ENCODE results near the gene FRRS1.

FRRS1 gene

DNA sequence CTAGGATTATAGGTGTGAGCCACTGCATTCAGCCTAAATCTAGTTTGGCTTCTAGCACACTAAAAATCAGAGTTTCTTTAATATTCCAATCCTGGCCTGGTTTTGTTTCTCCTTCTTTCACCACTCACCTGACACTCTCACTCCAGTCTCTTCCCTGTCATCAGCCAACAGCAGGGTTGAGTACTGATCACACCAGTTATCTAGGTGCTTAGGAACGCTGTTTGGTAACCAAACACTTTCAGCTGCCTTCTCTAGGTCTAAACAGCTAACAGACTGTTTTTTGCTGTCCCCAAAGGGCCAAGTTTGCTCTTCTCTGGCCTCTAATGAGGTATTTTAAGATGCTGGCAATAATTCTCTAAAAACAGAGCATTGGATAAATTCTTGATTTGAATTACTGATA lies 17.7 kb upstream of the FRRS1 start:
- H4K91ac ChIP-seq (ENCODE audit: low read length), result no peak overlapping the region
- no peak overlapping the region for H3K4ac ChIP-seq (ENCODE audit: low read depth in 1 of 2, low read length in 2 of 2)
- no peak overlapping the region for H3K4me2 ChIP-seq (ENCODE audit: low read length, poor library complexity, severe bottlenecking)
- no peak overlapping the region for H2BK15ac ChIP-seq (ENCODE audit: low read depth, poor library complexity, severe bottlenecking)
- no peak for DNase-seq
- no peaks in the 10 kb centered on the region for H3K9me3 ChIP-seq (ENCODE audit: control insufficient read depth, low read length)
- no peak overlapping the region for H3K9ac ChIP-seq (ENCODE audit: low read length)
- no peak overlapping the region for H2BK5ac ChIP-seq (ENCODE audit: low read depth, low read length, poor library complexity, severe bottlenecking)
- no peak overlapping the region for H3K4me3 ChIP-seq (ENCODE audit: insufficient read depth in 1 of 2, low read depth in 1 of 2, low read length in 2 of 2)
- H3K27ac ChIP-seq (ENCODE audit: low read length, poor library complexity, severe bottlenecking), result no peak overlapping the region
- peaks cover 0 to 6% of the 10 kb centered on the region in 2 experiments for H3K27me3 ChIP-seq (ENCODE audit: control insufficient read depth in 1 of 2, insufficient read depth in 1 of 2, low read length in 2 of 2)
- whole genome bisulfite sequencing, result 88% methylated on average over 1 of the region's 1 CpG
- no peaks in the 10 kb centered on the region for H3K79me1 ChIP-seq (replicated peaks; ENCODE audit: low read length, poor library complexity, severe bottlenecking)
- no peak overlapping the region for H4K8ac ChIP-seq (ENCODE audit: low read length)
- H3K4me1 ChIP-seq (ENCODE audit: control insufficient read depth, insufficient read depth, low read depth, low read length), result no peaks in the 10 kb centered on the region
- H2BK12ac ChIP-seq (ENCODE audit: low read length in 2 of 2), result no peak overlapping the region
- H2AK5ac ChIP-seq (ENCODE audit: low read length, severe bottlenecking), result no peak overlapping the region
- no peak overlapping the region for H2BK120ac ChIP-seq (ENCODE audit: low read depth, low read length)
- no peak overlapping the region for H2AFZ ChIP-seq (ENCODE audit: low read depth, low read length)
- no peak overlapping the region for H3K14ac ChIP-seq (ENCODE audit: low read length in 2 of 2)
- H3K23ac ChIP-seq (ENCODE audit: low read length in 2 of 2), result no peak overlapping the region
- no peak overlapping the region for H3K18ac ChIP-seq (ENCODE audit: low read depth in 1 of 2, low read length in 2 of 2)
- no peaks in the 10 kb centered on the region for H3K36me3 ChIP-seq (ENCODE audit: control insufficient read depth in 1 of 2, insufficient read depth in 2 of 2, low read depth in 1 of 2, low read length in 2 of 2)

DNA sequence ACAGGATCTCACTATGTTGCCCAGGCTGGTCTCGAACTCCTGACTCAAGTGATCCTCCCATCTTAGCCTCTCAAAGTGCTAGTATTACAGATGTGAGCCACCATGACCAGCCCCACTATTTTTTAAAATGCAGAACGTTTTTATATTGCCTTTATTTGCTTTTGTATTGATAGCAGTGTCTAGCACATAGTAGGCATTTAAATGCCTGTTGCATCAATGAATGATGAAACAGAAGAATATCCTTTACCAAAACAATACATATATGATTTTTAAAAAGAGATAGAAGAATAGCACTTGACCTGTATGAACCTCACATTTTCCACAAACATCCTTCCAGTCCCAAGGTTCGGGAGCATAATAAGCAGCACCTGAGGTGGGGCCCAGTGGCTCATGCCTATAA lies 16.5 kb upstream of the FRRS1 start:
- Histone ChIP-seq H3K27ac (ENCODE audit: low read length, poor library complexity, severe bottlenecking) (no peak overlapping the region), H3K4ac (ENCODE audit: low read depth in 1 of 2, low read length in 2 of 2) (no peak overlapping the region), H3K4me1 (ENCODE audit: control insufficient read depth, insufficient read depth, low read depth, low read length) (no peaks in the 10 kb centered on the region), H3K4me2 (ENCODE audit: low read length, poor library complexity, severe bottlenecking) (no peak overlapping the region), H3K18ac (ENCODE audit: low read depth in 1 of 2, low read length in 2 of 2) (no peak overlapping the region), H4K8ac (ENCODE audit: low read length) (no peak overlapping the region), H4K91ac (ENCODE audit: low read length) (no peak overlapping the region), H2BK15ac (ENCODE audit: low read depth, poor library complexity, severe bottlenecking) (no peak overlapping the region), H2BK12ac (ENCODE audit: low read length in 2 of 2) (no peak overlapping the region), H3K79me1 (replicated peaks; ENCODE audit: low read length, poor library complexity, severe bottlenecking) (no peaks in the 10 kb centered on the region), H3K27me3 (ENCODE audit: control insufficient read depth in 1 of 2, insufficient read depth in 1 of 2, low read length in 2 of 2) (peaks cover 0 to 7% of the 10 kb centered on the region in 2 experiments), H3K23ac (ENCODE audit: low read length in 2 of 2) (no peak overlapping the region), H3K9ac (ENCODE audit: low read length) (no peak overlapping the region), H3K36me3 (ENCODE audit: control insufficient read depth in 1 of 2, insufficient read depth in 2 of 2, low read depth in 1 of 2, low read length in 2 of 2) (no peaks in the 10 kb centered on the region), H3K9me3 (ENCODE audit: control insufficient read depth, low read length) (no peaks in the 10 kb centered on the region), H2BK5ac (ENCODE audit: low read depth, low read length, poor library complexity, severe bottlenecking) (no peak overlapping the region), H2AFZ (ENCODE audit: low read depth, low read length) (no peak overlapping the region), H2BK120ac (ENCODE audit: low read depth, low read length) (no peak overlapping the region), H2AK5ac (ENCODE audit: low read length, severe bottlenecking) (no peak overlapping the region), H3K14ac (ENCODE audit: low read length in 2 of 2) (no peak overlapping the region), H3K4me3 (ENCODE audit: insufficient read depth in 1 of 2, low read depth in 1 of 2, low read length in 2 of 2) (no peak overlapping the region)
- WGBS, result 100% methylated on average over 2 of the region's 3 CpGs
- DNase-seq, result no peak

DNA sequence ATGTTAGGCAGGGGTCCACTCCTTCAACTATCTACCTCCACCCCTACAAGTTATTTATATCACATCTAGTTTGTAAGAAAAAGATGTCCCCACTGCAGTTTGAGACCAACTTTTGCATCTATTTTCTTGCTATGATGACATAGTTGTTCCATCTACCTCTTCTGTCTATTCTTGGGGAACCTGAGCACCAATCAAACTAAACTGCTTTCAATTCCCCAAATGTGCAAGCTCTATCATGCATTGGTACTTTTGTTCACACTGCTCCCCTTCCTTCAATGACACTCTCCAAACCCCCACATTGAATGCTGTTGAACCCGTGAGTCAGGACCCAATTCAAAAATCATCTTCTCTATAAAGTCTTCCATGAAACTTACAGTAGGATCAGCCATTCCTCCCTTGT lies 16.0 kb upstream of the FRRS1 start:
- Histone ChIP-seq H3K4me2 (ENCODE audit: low read length, poor library complexity, severe bottlenecking) (no peak overlapping the region), H2BK12ac (ENCODE audit: low read length in 2 of 2) (no peak overlapping the region), H3K23ac (ENCODE audit: low read length in 2 of 2) (no peak overlapping the region), H3K79me1 (replicated peaks; ENCODE audit: low read length, poor library complexity, severe bottlenecking) (no peaks in the 10 kb centered on the region), H3K4me3 (ENCODE audit: insufficient read depth in 1 of 2, low read depth in 1 of 2, low read length in 2 of 2) (no peak overlapping the region), H4K8ac (ENCODE audit: low read length) (no peak overlapping the region), H3K27me3 (ENCODE audit: control insufficient read depth in 1 of 2, insufficient read depth in 1 of 2, low read length in 2 of 2) (peaks cover 0 to 7% of the 10 kb centered on the region in 2 experiments), H3K9me3 (ENCODE audit: control insufficient read depth, low read length) (no peaks in the 10 kb centered on the region), H2BK15ac (ENCODE audit: low read depth, poor library complexity, severe bottlenecking) (no peak overlapping the region), H2BK120ac (ENCODE audit: low read depth, low read length) (no peak overlapping the region), H3K18ac (ENCODE audit: low read depth in 1 of 2, low read length in 2 of 2) (no peak overlapping the region), H3K27ac (ENCODE audit: low read length, poor library complexity, severe bottlenecking) (no peak overlapping the region), H3K4ac (ENCODE audit: low read depth in 1 of 2, low read length in 2 of 2) (no peak overlapping the region), H2AFZ (ENCODE audit: low read depth, low read length) (no peak overlapping the region), H2AK5ac (ENCODE audit: low read length, severe bottlenecking) (no peak overlapping the region), H3K14ac (ENCODE audit: low read length in 2 of 2) (no peak overlapping the region), H3K9ac (ENCODE audit: low read length) (no peak overlapping the region), H4K91ac (ENCODE audit: low read length) (no peak overlapping the region), H2BK5ac (ENCODE audit: low read depth, low read length, poor library complexity, severe bottlenecking) (no peak overlapping the region), H3K4me1 (ENCODE audit: control insufficient read depth, insufficient read depth, low read depth, low read length) (no peaks in the 10 kb centered on the region), H3K36me3 (ENCODE audit: control insufficient read depth in 1 of 2, insufficient read depth in 2 of 2, low read depth in 1 of 2, low read length in 2 of 2) (no peaks in the 10 kb centered on the region)
- WGBS, result 96% methylated on average over 1 of the region's 1 CpG
- no peak for DNase-seq

DNA sequence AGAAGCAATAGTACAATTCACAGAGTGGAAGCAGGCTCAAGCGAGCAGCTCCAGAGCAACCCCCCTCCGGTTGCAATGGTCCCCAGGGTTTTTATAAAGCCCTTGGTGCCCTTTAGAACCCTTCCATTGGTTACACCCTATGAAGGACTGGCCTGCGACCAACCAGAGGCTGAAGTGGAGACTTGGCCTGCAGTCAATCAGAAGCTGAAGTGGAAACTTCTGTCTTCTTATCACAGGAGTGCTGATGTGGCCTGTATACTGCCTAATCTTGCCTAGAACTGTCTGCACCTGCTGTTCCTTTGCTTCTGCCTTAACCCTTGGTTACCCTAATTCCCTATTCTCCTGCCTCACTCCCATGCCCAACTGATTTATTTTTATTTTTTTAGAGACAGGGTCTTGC lies 15.4 kb upstream of the FRRS1 start:
- no peak overlapping the region for H2AK5ac ChIP-seq (ENCODE audit: low read length, severe bottlenecking)
- H2BK120ac ChIP-seq (ENCODE audit: low read depth, low read length), result no peak overlapping the region
- H2BK12ac ChIP-seq (ENCODE audit: low read length in 2 of 2), result no peak overlapping the region
- H4K91ac ChIP-seq (ENCODE audit: low read length), result no peak overlapping the region
- H3K36me3 ChIP-seq (ENCODE audit: control insufficient read depth in 1 of 2, insufficient read depth in 2 of 2, low read depth in 1 of 2, low read length in 2 of 2), result no peaks in the 10 kb centered on the region
- no peak overlapping the region for H2BK5ac ChIP-seq (ENCODE audit: low read depth, low read length, poor library complexity, severe bottlenecking)
- WGBS, result 96% methylated on average over 3 of the region's 3 CpGs
- no peaks in the 10 kb centered on the region for H3K9me3 ChIP-seq (ENCODE audit: control insufficient read depth, low read length)
- no peak overlapping the region for H3K9ac ChIP-seq (ENCODE audit: low read length)
- no peak overlapping the region for H3K14ac ChIP-seq (ENCODE audit: low read length in 2 of 2)
- H3K79me1 ChIP-seq (replicated peaks; ENCODE audit: low read length, poor library complexity, severe bottlenecking), result no peaks in the 10 kb centered on the region
- no peak for DNase-seq
- no peak overlapping the region for H3K18ac ChIP-seq (ENCODE audit: low read depth in 1 of 2, low read length in 2 of 2)
- H3K4me1 ChIP-seq (ENCODE audit: control insufficient read depth, insufficient read depth, low read depth, low read length), result no peaks in the 10 kb centered on the region
- no peak overlapping the region for H3K23ac ChIP-seq (ENCODE audit: low read length in 2 of 2)
- peaks cover 0 to 7% of the 10 kb centered on the region in 2 experiments for H3K27me3 ChIP-seq (ENCODE audit: control insufficient read depth in 1 of 2, insufficient read depth in 1 of 2, low read length in 2 of 2)
- no peak overlapping the region for H2AFZ ChIP-seq (ENCODE audit: low read depth, low read length)
- no peak overlapping the region for H3K4ac ChIP-seq (ENCODE audit: low read depth in 1 of 2, low read length in 2 of 2)
- H2BK15ac ChIP-seq (ENCODE audit: low read depth, poor library complexity, severe bottlenecking), result no peak overlapping the region
- H3K4me3 ChIP-seq (ENCODE audit: insufficient read depth in 1 of 2, low read depth in 1 of 2, low read length in 2 of 2), result no peak overlapping the region
- H3K27ac ChIP-seq (ENCODE audit: low read length, poor library complexity, severe bottlenecking), result no peak overlapping the region
- H3K4me2 ChIP-seq (ENCODE audit: low read length, poor library complexity, severe bottlenecking), result no peak overlapping the region
- H4K8ac ChIP-seq (ENCODE audit: low read length), result no peak overlapping the region

All from mesenchymal stem cell (in vitro differentiated cells and primary cell).